Glutamatergic neuron (in vitro differentiated cells): Measurements from ENCODE around the gene RAP1A. TPM values are rescaled to one million over a fixed set of nuclear protein-coding genes. Genes with fewer than 3 reads are reported as not detected.

ENCODE experiments used
- DNase-seq: peaks from one replicate; pipeline ENCODE4 v3.0.0; 2022
- H3K27ac Mint-ChIP-seq: one replicate; pipeline ENCODE4 v1.8.0; 2020; ENCODE audit warnings: mild to moderate bottlenecking, mixed read lengths, inconsistent platforms; ENCODE audit not compliant: unreplicated experiment
- H3K27me3 Mint-ChIP-seq: one replicate; pipeline ENCODE4 v1.8.0; 2020; ENCODE audit warnings: mild to moderate bottlenecking, moderate library complexity, mixed read lengths, inconsistent platforms; ENCODE audit not compliant: unreplicated experiment
- H3K36me3 Mint-ChIP-seq: one replicate; pipeline ENCODE4 v1.8.0; 2020; ENCODE audit warnings: mild to moderate bottlenecking, mixed read lengths, inconsistent platforms; ENCODE audit not compliant: unreplicated experiment
- H3K4me1 Mint-ChIP-seq: one replicate; pipeline ENCODE4 v1.8.0; 2020; ENCODE audit warnings: mild to moderate bottlenecking, low read depth, mixed read lengths, inconsistent platforms; ENCODE audit not compliant: unreplicated experiment
- H3K4me3 Mint-ChIP-seq: one replicate; pipeline ENCODE4 v1.8.0; 2020; ENCODE audit warnings: mild to moderate bottlenecking, mixed read lengths, inconsistent platforms; ENCODE audit not compliant: unreplicated experiment
- H3K9me3 Mint-ChIP-seq: one replicate; pipeline ENCODE4 v1.8.0; 2020; ENCODE audit warnings: mild to moderate bottlenecking, moderate library complexity, mixed read lengths, inconsistent platforms; ENCODE audit not compliant: unreplicated experiment
- CTCF ChIP-seq: fragments of 200-600 bp; sonication (generic); IDR thresholded peaks from one replicate; pipeline ENCODE4 v1.5.0; 2021; ENCODE audit not compliant: partially characterized antibody, unreplicated experiment
- total RNA-seq: library from RNA; stranded (reverse); fragmentation: NEBNext Ultra II Directional; extraction: Animal tissue kit (Norgen Biotek cat#: 25700); gene quantifications from one replicate; pipeline ENCODE4 v1.2.1, GENCODE V29; 2021; ENCODE audit not compliant: unreplicated experiment

RAP1A gene
- total RNA-seq, 1 donor from 2014 or later: 17.9 TPM

GRCh38 chr1:111585447-111586086, 34.0 kb upstream of the RAP1A start:
- H3K27me3 Mint-ChIP-seq: no peaks in the 10 kb centered on the region
- no peaks in the 10 kb centered on the region for H3K36me3 Mint-ChIP-seq
- DNase-seq: no peak
- TF ChIP-seq CTCF: no peak
- no peak overlapping the region for H3K4me3 Mint-ChIP-seq
- no peaks in the 10 kb centered on the region for H3K4me1 Mint-ChIP-seq
- H3K27ac Mint-ChIP-seq: no peak overlapping the region
- H3K9me3 Mint-ChIP-seq: no peaks in the 10 kb centered on the region

GRCh38 chr1:111586112-111586511, 33.5 kb upstream of the RAP1A start:
- Mint-ChIP-seq H3K4me3 (no peak overlapping the region), H3K4me1 (no peaks in the 10 kb centered on the region), H3K36me3 (no peaks in the 10 kb centered on the region), H3K9me3 (no peaks in the 10 kb centered on the region), H3K27ac (no peak overlapping the region), H3K27me3 (no peaks in the 10 kb centered on the region)
- no peak for DNase-seq
- TF ChIP-seq CTCF: no peak

DNA sequence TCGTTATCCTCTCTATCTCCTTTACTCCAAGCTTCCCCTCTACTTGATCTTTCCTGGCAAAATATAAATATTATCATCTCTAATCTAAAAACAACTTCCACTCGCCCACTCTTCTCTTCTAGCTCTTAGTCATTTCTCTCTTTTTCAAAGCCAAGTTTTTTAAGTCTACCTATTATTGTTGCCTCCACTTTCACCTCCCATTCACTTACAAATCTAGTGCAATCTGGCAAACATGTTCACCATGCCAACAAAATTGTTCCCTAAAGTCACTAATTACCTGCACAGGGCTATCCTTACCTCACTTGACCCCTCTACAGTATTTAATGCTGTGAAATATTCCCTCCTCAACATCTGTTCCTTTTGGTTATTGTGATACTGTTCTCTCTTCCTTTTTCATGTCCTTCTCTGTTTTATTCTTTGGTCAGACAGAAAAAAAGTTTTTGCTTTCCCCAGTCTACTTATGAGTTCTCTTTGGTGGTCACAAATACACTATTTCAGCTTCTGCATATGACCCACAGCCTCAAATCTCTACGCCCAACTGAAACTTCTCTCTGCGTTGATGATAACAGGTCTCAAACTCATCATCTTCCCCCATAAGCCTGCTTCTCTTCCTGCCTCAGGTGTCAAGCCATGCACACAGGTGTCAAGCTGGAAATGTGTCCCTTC, 31.9 kb upstream of the RAP1A start:
- Mint-ChIP-seq H3K9me3 (no peaks in the 10 kb centered on the region), H3K4me3 (no peak overlapping the region), H3K27ac (no peak overlapping the region), H3K4me1 (peaks cover 1% of the 10 kb centered on the region), H3K27me3 (no peaks in the 10 kb centered on the region), H3K36me3 (no peaks in the 10 kb centered on the region)
- TF ChIP-seq CTCF: no peak
- no peak for DNase-seq

- DNase-seq: no peak
- Mint-ChIP-seq H3K4me1 (peaks cover 4% of the 10 kb centered on the region), H3K4me3 (no peak overlapping the region), H3K27ac (no peak overlapping the region), H3K9me3 (peaks cover 4% of the 10 kb centered on the region), H3K36me3 (no peaks in the 10 kb centered on the region), H3K27me3 (no peaks in the 10 kb centered on the region)
- no peak for TF ChIP-seq CTCF
Observed at GRCh38 chr1:111591937-111592336, 27.7 kb upstream of the RAP1A start.
